WERI-Rb-1 (cell line): ENCODE measurements around the gene UST.
A peak's percentile ranks its signal among the peaks of the same experiment; 100 is the strongest.

Experiments used
- DNase-seq: peaks from one replicate; pipeline ENCODE4 v3.0.0-alpha.2; 2020
- H3K27ac ChIP-seq: fragments of 250-450 bp; sonication (Bioruptor Pico); 2 replicates; pipeline ENCODE4 v1.5.1; 2020; ENCODE audit warnings: mild to moderate bottlenecking, moderate library complexity
- H3K27me3 ChIP-seq: fragments of 250-450 bp; sonication (Bioruptor Pico); 2 replicates; pipeline ENCODE4 v1.5.1; 2021; ENCODE audit warnings: mild to moderate bottlenecking, low read depth, moderate library complexity; ENCODE audit not compliant: insufficient read depth, severe bottlenecking
- H3K36me3 ChIP-seq: fragments of 250-450 bp; sonication (Bioruptor Pico); 2 replicates; pipeline ENCODE4 v1.5.1; 2020; ENCODE audit warnings: mild to moderate bottlenecking, moderate library complexity
- H3K4me3 ChIP-seq: 2 replicates; pipeline ENCODE4 v1.5.1; 2011; ENCODE audit warnings: low read depth, mild to moderate bottlenecking, control low read depth, low read length
- H3K9me3 ChIP-seq: fragments of 250-450 bp; sonication (Bioruptor Pico); 2 replicates; pipeline ENCODE4 v1.5.1; 2021; ENCODE audit warnings: mild to moderate bottlenecking, moderate library complexity; ENCODE audit not compliant: severe bottlenecking
- CTCF ChIP-seq: IDR thresholded peaks from 2 replicates; pipeline ENCODE4 v1.5.1; 2011; ENCODE audit warnings: low read depth, mild to moderate bottlenecking, control low read depth, inconsistent platforms, low read length

Gene UST

GRCh38 chr6:149088361-149088760 lies 341.5 kb downstream of the UST start:
- H3K36me3 ChIP-seq: no peaks in the 10 kb centered on the region
- no peak for TF ChIP-seq CTCF
- no peak for DNase-seq
- H3K9me3 ChIP-seq: no peaks in the 10 kb centered on the region
- H3K27ac ChIP-seq: no peak overlapping the region
- no peaks in the 10 kb centered on the region for H3K27me3 ChIP-seq
- H3K4me3 ChIP-seq: no peak overlapping the region

GRCh38 chr6:149089510-149089909 lies 342.7 kb downstream of the UST start:
- peak; percentile 43 for TF ChIP-seq CTCF
- Histone ChIP-seq H3K27ac (no peak overlapping the region), H3K27me3 (no peaks in the 10 kb centered on the region), H3K36me3 (no peaks in the 10 kb centered on the region), H3K4me3 (no peak overlapping the region), H3K9me3 (no peaks in the 10 kb centered on the region)
- DNase-seq: no peak

GRCh38 chr6:149090937-149091336 lies 344.1 kb downstream of the UST start:
- Histone ChIP-seq H3K27ac (no peak overlapping the region), H3K9me3 (no peaks in the 10 kb centered on the region), H3K27me3 (no peaks in the 10 kb centered on the region), H3K36me3 (no peaks in the 10 kb centered on the region), H3K4me3 (no peak overlapping the region)
- TF ChIP-seq CTCF: no peak
- no peak for DNase-seq

- Histone ChIP-seq H3K9me3 (no peaks in the 10 kb centered on the region), H3K27me3 (no peaks in the 10 kb centered on the region), H3K4me3 (no peak overlapping the region), H3K36me3 (no peaks in the 10 kb centered on the region), H3K27ac (no peak overlapping the region)
- DNase-seq: no peak
- no peak for TF ChIP-seq CTCF
Measured at GRCh38 chr6:149093643-149094042, 346.8 kb downstream of the UST start.

- Histone ChIP-seq H3K4me3 (no peak overlapping the region), H3K9me3 (no peaks in the 10 kb centered on the region)
- DNase-seq: no peak
Measured at GRCh38 chr6:149094156-149094555, 347.3 kb downstream of the UST start.

More at GRCh38 chr6:149094156-149094555, 347.3 kb downstream of the UST start:
- TF ChIP-seq CTCF: no peak
- no peaks in the 10 kb centered on the region for H3K36me3 ChIP-seq
- no peaks in the 10 kb centered on the region for H3K27me3 ChIP-seq
- H3K27ac ChIP-seq: no peak overlapping the region
